Panc1 (cell line): ENCODE results near the gene WNK1. TPM values are rescaled to one million over a fixed set of nuclear protein-coding genes. Genes with fewer than 3 reads are reported as not detected.

Experiments
- ATAC-seq: fragments of 200-7000 bp; cut with Tn5 transposase; 2 replicates; pipeline ENCODE4 v1.9.1; 2020; ENCODE audit warnings: mild to moderate bottlenecking, moderate library complexity
- BruUV-seq: library from RNA; stranded (reverse); fragments of 400-500 nt; replicated peaks from 2 replicates; lab custom pipeline; 2021; lab: Mats Ljungman, UMichigan
- CTCF ChIA-PET: fragments of 300-600 bp; sonication (Branson Sonifier 250); formaldehyde crosslinking; loops from one replicate; lab custom pipeline; 2022; ENCODE audit warnings: antibody characterized with exemption; lab: Charles Lee
- POLR2A ChIA-PET: fragments of 300-600 bp; sonication (Branson Sonifier 250); formaldehyde crosslinking; loops from one replicate; lab custom pipeline; 2022; ENCODE audit warnings: antibody characterized with exemption; lab: Charles Lee
- DNase-seq: peaks from one replicate; pipeline ENCODE4 v3.0.0-alpha.2; 2010; ENCODE audit warnings: low read depth, low spot score
- H3K27ac ChIP-seq: 2 replicates; pipeline ENCODE4 v1.5.1; 2011; ENCODE audit warnings: mild to moderate bottlenecking, low read length, inconsistent platforms
- H3K27me3 ChIP-seq: fragments of 200-500 bp; sonication (Bioruptor generic); 2 replicates; pipeline ENCODE4 v1.6.0; 2014; ENCODE audit warnings: low read length, inconsistent platforms; ENCODE audit not compliant: control insufficient read depth, insufficient read depth
- H3K36me3 ChIP-seq: fragments of 200-500 bp; sonication (Bioruptor generic); 2 replicates; pipeline ENCODE4 v1.5.1; 2014; ENCODE audit warnings: inconsistent platforms, mild to moderate bottlenecking, low read length, moderate library complexity; ENCODE audit not compliant: control insufficient read depth, insufficient read depth
- H3K4me1 ChIP-seq: 2 replicates; pipeline ENCODE4 v1.5.1; 2011; ENCODE audit warnings: inconsistent platforms, mild to moderate bottlenecking, low read length, moderate library complexity; ENCODE audit not compliant: control insufficient read depth, insufficient read depth
- H3K4me3 ChIP-seq, 2 experiments: 2 replicates each; pipeline ENCODE4 v1.5.1; 2011 to 2012; ENCODE audit warnings: low read depth in 2 of 2, low read length in 2 of 2, mild to moderate bottlenecking in 2 of 2, inconsistent platforms in 1 of 2, moderate library complexity in 1 of 2
- H3K9me3 ChIP-seq: fragments of 200-500 bp; sonication (Bioruptor generic); 2 replicates; pipeline ENCODE4 v1.5.1; 2014; ENCODE audit warnings: low read depth, mild to moderate bottlenecking, inconsistent platforms, low read length, moderate library complexity; ENCODE audit not compliant: control insufficient read depth, insufficient read depth
- CTCF ChIP-seq: fragments of 450-650 bp; IDR thresholded peaks from 2 replicates; pipeline ENCODE4 v1.5.1; 2017; ENCODE audit warnings: mild to moderate bottlenecking
- POLR2AphosphoS5 ChIP-seq: IDR thresholded peaks from 2 replicates; pipeline ENCODE4 v1.6.1; 2012; ENCODE audit warnings: mild to moderate bottlenecking, low read depth, low read length, moderate library complexity
- REST ChIP-seq, 2 experiments: IDR thresholded peaks; 2 replicates each; pipeline ENCODE4 v1.6.1; 2011 to 2012; ENCODE audit warnings: low read depth in 2 of 2, control low read depth in 1 of 2, low read length in 1 of 2, mild to moderate bottlenecking in 1 of 2, moderate library complexity in 1 of 2; ENCODE audit not compliant: insufficient read depth in 1 of 2
- SIN3A ChIP-seq: IDR thresholded peaks from 2 replicates; pipeline ENCODE4 v1.6.1; 2012; ENCODE audit warnings: low read depth, mild to moderate bottlenecking, low read length, moderate library complexity, borderline replicate concordance; ENCODE audit not compliant: insufficient read depth
- TCF7L2 ChIP-seq: IDR thresholded peaks from 2 replicates; pipeline ENCODE4 v1.6.1; 2011; ENCODE audit warnings: mild to moderate bottlenecking, low read depth, low read length, inconsistent platforms
- in situ Hi-C: cut with HindIII; loops from 2 replicates; pipeline ENCODE4 v1.10.0; 2016; ENCODE audit warnings: low sequenced_read_pairs, low pct_unique_long_range_greater_than_20kb
- intact Hi-C: fragments of 100-400 bp; cut with micrococcal nuclease; formaldehyde crosslinking; loops from one replicate; pipeline ENCODE4 v1.10.0; 2022; ENCODE audit not compliant: unreplicated experiment
- total RNA-seq: library from RNA; stranded (reverse); gene quantifications from one replicate; pipeline ENCODE4 v1.2.1, GENCODE V29; 2021; ENCODE audit not compliant: unreplicated experiment

The WNK1 gene
- total RNA-seq, 1 experiment from 2014 or later, result 181 TPM

GRCh38 chr12:843609-844008 is 91.2 kb downstream of the WNK1 start:
- ChIA-PET POLR2A (no interaction called here), CTCF (no interaction called here)
- TF ChIP-seq SIN3A (no peak), POLR2AphosphoS5 (no peak), REST (IDR thresholded peaks at IDR 0.05; ENCODE audit: insufficient read depth in 1 of 2, low read depth in 2 of 2, low read length in 1 of 2) (no peak), TCF7L2 (no peak), CTCF (no peak)
- H3K4me3 ChIP-seq, result no peak overlapping the region
- in situ Hi-C loops, result no loop called here
- no peaks in the 10 kb centered on the region for H3K4me1 ChIP-seq
- no peaks in the 10 kb centered on the region for H3K9me3 ChIP-seq
- ATAC-seq (no peak), DNase-seq (no peak)
- intact Hi-C loops, result no loop called here
- peaks cover 6% of the 10 kb centered on the region; the same call in 1 of the 2 replicates for H3K36me3 ChIP-seq
- no peak overlapping the region for H3K27ac ChIP-seq
- H3K27me3 ChIP-seq, result no peaks in the 10 kb centered on the region
- no TSS peak for BruUV-seq

GRCh38 chr12:846421-846820 is 94.0 kb downstream of the WNK1 start:
- no peaks in the 10 kb centered on the region for H3K4me1 ChIP-seq
- H3K9me3 ChIP-seq, result no peaks in the 10 kb centered on the region
- in situ Hi-C loops (no loop called here), intact Hi-C loops (no loop called here)
- H3K4me3 ChIP-seq, result no peak overlapping the region
- no peak overlapping the region for H3K27ac ChIP-seq
- TF ChIP-seq POLR2AphosphoS5 (no peak), CTCF (no peak), SIN3A (no peak), REST (IDR thresholded peaks at IDR 0.05; ENCODE audit: insufficient read depth in 1 of 2, low read depth in 2 of 2, low read length in 1 of 2) (no peak), TCF7L2 (no peak)
- DNase-seq (no peak), ATAC-seq (no peak)
- CTCF ChIA-PET, result no interaction called here
- POLR2A ChIA-PET, result interaction anchor here (0.6 kb wide), 1 partner anchor 37 kb away, joined by 4 read pairs; no protein-coding TSS in a partner anchor
- no TSS peak for BruUV-seq
- no peaks in the 10 kb centered on the region for H3K27me3 ChIP-seq
- H3K36me3 ChIP-seq, result peaks cover 6% of the 10 kb centered on the region; the same call in 1 of the 2 replicates
